NCI-H460 (cell line): Measurements from ENCODE around the gene MFAP4. TPM values are rescaled to one million over a fixed set of nuclear protein-coding genes. Genes with fewer than 3 reads are reported as not detected.

Source experiments
- DNase-seq: peaks from one replicate; pipeline ENCODE4 v3.0.0-alpha.2; 2016; ENCODE audit warnings: low read depth; ENCODE audit errors: extremely low read depth
- small RNA-seq, 2 experiments: library from RNA; depleted of rRNA; stranded (forward); fragments of <200 nt; gene quantifications; one replicate each; pipeline ENCODE3, GENCODE V24; 2014
- total RNA-seq: library from RNA; depleted of rRNA; stranded (reverse); fragments of >200 nt; shearing (Covaris generic); gene quantifications from 2 replicates; pipeline ENCODE4 v1.2.3, GENCODE V29; 2014; rRNA removed

MFAP4 gene
- total RNA-seq, 1 experiment from 2014 or later, result not detected

DNA sequence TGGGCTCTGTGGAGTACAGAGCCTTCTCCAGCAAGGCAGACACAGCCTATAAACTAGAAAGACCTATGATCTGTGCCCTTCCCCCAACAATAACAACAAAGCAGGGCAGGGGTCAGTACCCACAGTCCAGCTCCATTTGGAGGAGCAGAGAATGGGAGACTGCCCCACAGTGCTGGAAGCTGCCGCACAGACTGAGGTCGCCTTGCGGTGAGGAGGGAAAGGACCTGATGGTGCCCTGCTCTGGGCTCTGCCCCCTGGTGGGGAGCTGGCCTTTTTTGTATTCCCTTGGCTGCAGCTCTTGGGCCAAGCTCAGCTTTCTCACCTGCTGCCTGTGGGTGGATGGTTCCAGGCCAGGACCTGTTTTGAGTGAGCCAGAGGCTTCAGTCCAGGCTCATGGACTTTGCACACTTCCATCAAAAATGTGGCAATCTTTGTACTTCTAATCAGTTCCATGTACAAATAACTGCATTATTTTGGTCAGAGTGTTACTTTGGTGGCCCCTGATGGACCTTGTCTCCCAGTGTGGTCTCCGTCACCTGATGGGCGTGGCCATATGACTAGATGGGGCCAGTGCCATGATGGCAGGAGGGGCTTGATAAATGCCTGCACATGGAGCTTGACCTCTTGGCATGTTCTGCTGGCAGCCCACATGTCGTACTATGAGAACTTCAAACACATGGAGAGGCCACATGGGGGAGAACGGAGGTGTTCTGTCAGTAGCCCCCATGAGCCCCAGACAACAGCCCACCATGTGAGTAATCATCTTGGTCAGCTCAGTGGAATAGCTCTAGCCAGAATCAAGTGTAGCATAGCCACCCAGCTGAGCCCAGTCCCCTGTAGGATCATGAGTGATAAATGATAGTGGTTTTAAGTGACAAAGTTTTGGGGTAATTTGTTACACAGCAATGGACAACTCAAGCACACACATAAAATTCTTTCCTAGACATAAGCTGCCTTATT lies 48.7 kb downstream of the MFAP4 start:
- no peak for DNase-seq

DNA sequence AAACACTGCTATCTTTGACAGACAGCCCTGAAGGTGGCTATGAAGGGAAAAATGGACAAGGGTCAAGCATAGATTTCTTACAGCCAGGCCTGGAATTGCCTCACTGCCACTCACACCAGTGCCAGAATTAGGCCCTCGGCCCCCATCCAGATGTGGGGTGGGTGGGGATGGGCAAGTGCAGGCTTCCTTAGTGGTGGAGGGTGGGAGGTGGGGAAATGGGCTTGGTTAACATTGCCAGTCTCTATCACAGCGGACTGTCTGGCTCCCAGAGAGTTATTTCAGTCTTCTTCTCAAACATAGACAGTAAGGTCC lies 49.3 kb downstream of the MFAP4 start:
- no peak for DNase-seq

DNA sequence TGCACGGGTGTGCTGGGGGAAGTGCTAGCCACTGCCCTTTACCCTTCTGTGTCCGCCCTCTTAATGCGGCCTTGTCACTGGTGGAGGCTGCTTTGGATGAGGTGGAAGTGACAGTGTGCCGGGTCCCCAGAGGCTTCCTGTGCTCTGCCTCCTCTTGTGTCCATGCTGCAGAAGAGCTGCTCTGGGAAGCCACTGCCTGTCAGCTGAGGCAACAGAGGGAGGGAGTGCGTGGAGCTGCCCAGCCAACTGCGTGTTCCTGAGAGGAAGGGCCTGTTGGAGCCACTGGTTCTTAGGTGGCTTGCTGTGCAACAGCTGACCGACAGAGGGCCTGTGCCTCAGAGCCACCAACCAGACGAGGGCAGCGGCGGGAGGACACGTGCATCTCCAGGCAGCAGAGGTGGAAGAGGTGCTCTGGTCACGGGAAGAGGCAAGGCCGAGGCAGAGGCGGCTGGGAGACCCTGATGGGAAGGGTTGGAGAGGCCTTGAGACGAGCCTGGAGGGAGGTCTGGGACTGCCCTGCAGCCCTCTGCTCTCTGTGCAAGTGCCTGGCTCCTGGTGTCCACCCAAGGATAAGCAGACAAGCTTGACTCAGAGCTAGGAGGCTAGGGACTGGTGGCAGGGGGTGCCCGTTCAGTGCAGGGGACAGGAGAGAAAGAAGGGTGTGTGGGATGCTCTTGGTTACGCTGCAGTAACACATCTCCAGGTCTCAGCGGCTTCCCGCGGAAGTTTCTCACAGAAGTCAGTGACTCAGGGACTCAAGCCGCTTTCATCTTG lies 49.9 kb downstream of the MFAP4 start:
- no peak for DNase-seq

DNA sequence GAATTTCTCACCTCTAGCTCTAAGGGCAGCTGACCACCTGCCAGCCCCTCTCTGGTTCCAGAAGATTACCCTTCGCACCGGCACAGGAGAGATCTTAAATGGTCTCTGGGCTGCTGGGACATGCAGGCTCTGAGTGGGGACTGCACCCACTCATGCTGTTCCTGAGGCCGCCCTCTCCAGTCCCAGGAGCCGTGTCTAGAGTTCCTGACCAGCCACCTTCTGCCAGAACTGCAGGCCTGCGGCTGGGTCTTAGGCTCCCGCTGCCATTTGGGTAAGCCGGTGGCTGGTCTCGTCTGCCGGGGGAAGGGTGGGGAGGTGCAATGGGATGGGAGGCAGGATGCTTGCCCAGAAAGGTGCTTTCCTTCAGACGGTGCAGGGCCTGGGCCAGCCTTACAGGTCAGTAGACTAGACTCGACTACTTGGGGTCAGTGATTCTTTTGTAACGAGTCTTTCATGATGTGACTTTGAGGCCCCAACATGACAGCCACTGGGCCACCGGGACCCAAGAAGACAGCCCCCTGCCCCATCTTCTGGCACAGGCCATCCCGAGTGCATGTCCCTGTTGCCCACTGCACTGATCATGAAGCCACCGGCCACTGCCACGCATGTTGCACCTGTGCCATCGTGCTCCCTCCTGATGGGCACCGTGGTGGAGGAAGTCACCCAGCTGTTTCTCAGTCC lies 50.9 kb downstream of the MFAP4 start:
- no peak for DNase-seq

DNA sequence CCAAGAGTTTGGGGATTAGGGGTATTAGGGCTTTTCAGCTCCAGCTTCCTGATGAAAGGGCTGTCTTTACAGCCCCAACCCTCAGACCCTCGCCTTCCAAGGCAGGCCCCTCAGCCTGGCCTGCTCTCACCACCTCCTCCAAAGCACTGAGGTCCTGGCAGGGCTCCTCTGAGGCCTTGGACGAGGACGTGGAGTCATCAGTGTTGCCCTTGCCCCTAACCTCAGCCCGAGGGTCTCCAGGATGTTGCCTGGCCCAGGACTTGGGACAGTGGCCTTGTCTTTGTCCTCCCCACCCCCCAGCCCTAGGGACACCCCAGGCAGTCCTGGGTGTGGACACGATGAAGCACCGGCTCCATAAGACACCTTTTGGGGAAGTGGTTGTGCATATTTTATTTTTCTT lies 52.7 kb downstream of the MFAP4 start:
- DNase-seq, result no peak

DNA sequence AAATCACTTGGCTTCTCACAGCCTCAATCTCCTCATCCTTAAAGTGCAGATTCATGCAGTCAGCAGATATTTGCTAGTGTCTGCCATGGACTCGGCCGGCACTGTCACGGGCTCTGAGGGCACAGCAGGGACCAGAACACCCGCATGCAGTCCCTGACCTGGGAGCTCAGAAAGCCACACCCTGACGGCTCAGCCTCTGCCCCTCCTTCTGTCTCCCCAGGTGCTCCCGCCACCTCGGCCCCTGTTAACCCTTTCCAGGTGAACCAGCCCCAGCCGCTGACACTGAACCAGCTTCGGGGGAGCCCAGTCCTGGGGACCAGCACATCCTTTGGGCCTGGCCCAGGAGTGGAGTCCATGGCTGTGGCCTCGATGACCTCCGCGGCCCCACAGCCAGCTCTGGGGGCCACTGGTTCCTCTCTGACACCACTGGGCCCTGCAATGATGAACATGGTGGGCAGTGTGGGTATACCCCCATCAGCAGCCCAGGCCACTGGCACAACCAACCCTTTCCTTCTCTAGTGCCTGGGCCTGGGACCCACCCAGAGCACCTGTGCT lies 53.2 kb downstream of the MFAP4 start:
- DNase-seq, result no peak

Small RNA genes within 50 kb of the gene (small RNA-seq; reads per million reads assigned to genes)
- 1.3 to 26.1 reads per million in 2 experiments for gene MIR1180
- 0 reads per million in 2 experiments for gene RF00537

Other genes starting within 250 kb of the MFAP4 start
- 19.4 and 25.0 TPM in 2 replicates for gene EPN2, start 149.8 kb downstream of the MFAP4 start, total RNA-seq
- gene B9D1, start 24.5 kb downstream of the MFAP4 start, total RNA-seq, result 20.2 and 20.6 TPM in 2 replicates
- gene MAPK7, start 8.7 kb downstream of the MFAP4 start, total RNA-seq, result 5.4 and 6.5 TPM in 2 replicates
- 0.20 TPM in 2 replicates for gene RNF112, start 24.0 kb upstream of the MFAP4 start, total RNA-seq
- gene SLC47A1, start 146.7 kb upstream of the MFAP4 start, total RNA-seq, result 25.6 and 29.6 TPM in 2 replicates